ENCODE data around the gene PAPSS2.

- TF ChIP-seq CTCF (IDR thresholded peaks at IDR 0.05) (no peak), POLR2A (IDR thresholded peaks at IDR 0.05) (no peak)
These were observed 5.5 kb upstream of the PAPSS2 start for GRCh38 chr10:87654212-87654611.
